Natural killer cell treated with Interleukin-12 subunit alpha and Interleukin-12 subunit beta and Interleukin-15 and Interleukin-18, amount 100 ng/mL, for 72 hours (primary cell): ENCODE measurements around the gene TOB1. TPM values are rescaled to one million over a fixed set of nuclear protein-coding genes. Genes with fewer than 3 reads are reported as not detected.

Experiments
- ATAC-seq, 2 donors: fragments of 150-1000 bp; cut with Tn5 transposase in 1 of 2; sonication (Bioruptor Pico), chemical (Tn5 transposase) in 1 of 2; 2 replicates each; pipeline ENCODE4 v1.10.0; 2021
- DNase-seq: peaks from one replicate; pipeline ENCODE4 v3.0.0; 2022; ENCODE audit warnings: low spot score
- H3K27ac Mint-ChIP-seq, 2 donors: 1 replicate in 1 of 2; 2 replicates in 1 of 2; pipeline ENCODE4 v1.8.0; 2022; ENCODE audit warnings: mixed read lengths in 2 of 2, mild to moderate bottlenecking in 1 of 2, moderate library complexity in 1 of 2
- H3K27me3 Mint-ChIP-seq, 2 donors: 1 replicate in 1 of 2; 2 replicates in 1 of 2; pipeline ENCODE4 v1.8.0; 2022; ENCODE audit warnings: mixed read lengths in 2 of 2
- H3K36me3 Mint-ChIP-seq: one replicate; pipeline ENCODE4 v1.8.0; 2022; ENCODE audit warnings: mixed read lengths
- H3K4me1 Mint-ChIP-seq, 2 donors: 1 replicate in 1 of 2; 2 replicates in 1 of 2; pipeline ENCODE4 v1.8.0; 2022; ENCODE audit warnings: low read depth in 2 of 2, mixed read lengths in 2 of 2, mild to moderate bottlenecking in 1 of 2
- H3K4me3 Mint-ChIP-seq: one replicate; pipeline ENCODE4 v1.8.0; 2022; ENCODE audit warnings: mixed read lengths
- H3K9me3 Mint-ChIP-seq: 2 replicates; pipeline ENCODE4 v1.8.0; 2022; ENCODE audit warnings: mixed read lengths
- total RNA-seq, 2 donors: library from RNA; stranded (reverse); gene quantifications; one replicate each; pipeline ENCODE4 v1.2.3, GENCODE V29; 2022

The TOB1 gene
- total RNA-seq, 2 donors from 2014 or later = 12.1 to 30.7 TPM

- ATAC-seq (no peak), DNase-seq (no peak)
- Mint-ChIP-seq H3K27ac (no peak overlapping the region), H3K4me1 (peaks cover 10 to 15% of the 10 kb centered on the region in 2 donors), H3K27me3 (peaks cover 0 to 12% of the 10 kb centered on the region in 2 donors), H3K36me3 (no peaks in the 10 kb centered on the region), H3K4me3 (no peak overlapping the region), H3K9me3 (no peaks in the 10 kb centered on the region)
Measured at GRCh38 chr17:50856431-50856830, 9.7 kb downstream of the TOB1 start.

- ATAC-seq (no peak), DNase-seq (no peak)
- no peak overlapping the region for H3K27ac Mint-ChIP-seq
- H3K4me3 Mint-ChIP-seq = no peak overlapping the region
- peaks cover 10 to 15% of the 10 kb centered on the region in 2 donors for H3K4me1 Mint-ChIP-seq
- no peaks in the 10 kb centered on the region for H3K9me3 Mint-ChIP-seq
- peaks cover 0 to 12% of the 10 kb centered on the region in 2 donors for H3K27me3 Mint-ChIP-seq
- H3K36me3 Mint-ChIP-seq = no peaks in the 10 kb centered on the region
Measured at GRCh38 chr17:50855708-50856330, 10.3 kb downstream of the TOB1 start.

GRCh38 chr17:50853781-50854180, 12.4 kb downstream of the TOB1 start:
- no peak for DNase-seq
- H3K36me3 Mint-ChIP-seq = no peaks in the 10 kb centered on the region
- no peaks in the 10 kb centered on the region for H3K9me3 Mint-ChIP-seq
- no peak overlapping the region for H3K27ac Mint-ChIP-seq
- peaks cover 0 to 12% of the 10 kb centered on the region in 2 donors for H3K27me3 Mint-ChIP-seq
- peaks cover 10 to 15% of the 10 kb centered on the region in 2 donors for H3K4me1 Mint-ChIP-seq
- no peak for ATAC-seq
- no peak overlapping the region for H3K4me3 Mint-ChIP-seq

- Mint-ChIP-seq H3K4me3 (peak overlapping the region; percentile 71), H3K4me1 (peaks cover 10 to 15% of the 10 kb centered on the region in 2 donors), H3K9me3 (no peaks in the 10 kb centered on the region), H3K27me3 (peaks cover 0 to 9% of the 10 kb centered on the region in 2 donors), H3K27ac (peak overlapping the region; percentile 78 to 85), H3K36me3 (no peaks in the 10 kb centered on the region)
- DNase-seq (no peak), ATAC-seq (no peak)
Measured at GRCh38 chr17:50853015-50853615, 13.0 kb downstream of the TOB1 start.

GRCh38 chr17:50850640-50851039, 15.5 kb downstream of the TOB1 start:
- no peak overlapping the region for H3K4me3 Mint-ChIP-seq
- ATAC-seq (no peak), DNase-seq (no peak)
- peaks cover 0 to 5% of the 10 kb centered on the region in 2 donors for H3K27me3 Mint-ChIP-seq
- H3K4me1 Mint-ChIP-seq = peaks cover 10 to 15% of the 10 kb centered on the region in 2 donors
- no peaks in the 10 kb centered on the region for H3K36me3 Mint-ChIP-seq
- H3K9me3 Mint-ChIP-seq = no peaks in the 10 kb centered on the region
- H3K27ac Mint-ChIP-seq = no peak overlapping the region

GRCh38 chr17:50848711-50849110, 17.4 kb downstream of the TOB1 start:
- H3K27me3 Mint-ChIP-seq = peaks cover 0 to 5% of the 10 kb centered on the region in 2 donors
- H3K4me1 Mint-ChIP-seq = peaks cover 10 to 15% of the 10 kb centered on the region in 2 donors
- no peaks in the 10 kb centered on the region for H3K36me3 Mint-ChIP-seq
- no peak overlapping the region for H3K4me3 Mint-ChIP-seq
- H3K9me3 Mint-ChIP-seq = no peaks in the 10 kb centered on the region
- H3K27ac Mint-ChIP-seq = no peak overlapping the region
- no peak for DNase-seq
- ATAC-seq = no peak

- DNase-seq (no peak), ATAC-seq (no peak)
- Mint-ChIP-seq H3K27me3 (peaks cover 0 to 5% of the 10 kb centered on the region in 2 donors), H3K4me3 (no peak overlapping the region), H3K36me3 (no peaks in the 10 kb centered on the region), H3K27ac (no peak overlapping the region), H3K9me3 (no peaks in the 10 kb centered on the region), H3K4me1 (peaks cover 10 to 15% of the 10 kb centered on the region in 2 donors)
Measured at GRCh38 chr17:50848039-50848438, 18.1 kb downstream of the TOB1 start.

GRCh38 chr17:50847566-50847965, 18.6 kb downstream of the TOB1 start:
- no peak for DNase-seq
- H3K27ac Mint-ChIP-seq = no peak overlapping the region
- no peaks in the 10 kb centered on the region for H3K36me3 Mint-ChIP-seq
- no peak overlapping the region for H3K4me3 Mint-ChIP-seq
- peaks cover 7 to 11% of the 10 kb centered on the region in 2 donors for H3K4me1 Mint-ChIP-seq
- H3K27me3 Mint-ChIP-seq = peaks cover 0 to under 1% of the 10 kb centered on the region in 2 donors
- no peak for ATAC-seq
- H3K9me3 Mint-ChIP-seq = no peaks in the 10 kb centered on the region

GRCh38 chr17:50845240-50846147, 20.7 kb downstream of the TOB1 start:
- no peak overlapping the region for H3K27ac Mint-ChIP-seq
- ATAC-seq (no peak), DNase-seq (no peak)
- H3K4me1 Mint-ChIP-seq = no peaks in the 10 kb centered on the region
- H3K27me3 Mint-ChIP-seq = no peaks in the 10 kb centered on the region
- H3K9me3 Mint-ChIP-seq = no peaks in the 10 kb centered on the region
- no peak overlapping the region for H3K4me3 Mint-ChIP-seq
- H3K36me3 Mint-ChIP-seq = no peaks in the 10 kb centered on the region

- H3K27me3 Mint-ChIP-seq = no peaks in the 10 kb centered on the region
- no peak overlapping the region for H3K4me3 Mint-ChIP-seq
- H3K4me1 Mint-ChIP-seq = no peaks in the 10 kb centered on the region
- DNase-seq (no peak), ATAC-seq (peak in 1 of 2 donors; percentile 30)
- H3K27ac Mint-ChIP-seq = no peak overlapping the region
- H3K9me3 Mint-ChIP-seq = no peaks in the 10 kb centered on the region
- H3K36me3 Mint-ChIP-seq = no peaks in the 10 kb centered on the region
Measured at GRCh38 chr17:50844117-50844700, 21.9 kb downstream of the TOB1 start.

- Mint-ChIP-seq H3K4me3 (no peak overlapping the region), H3K9me3 (no peaks in the 10 kb centered on the region), H3K36me3 (no peaks in the 10 kb centered on the region), H3K27me3 (no peaks in the 10 kb centered on the region), H3K4me1 (no peaks in the 10 kb centered on the region), H3K27ac (no peak overlapping the region)
- DNase-seq (no peak), ATAC-seq (no peak)
Measured at GRCh38 chr17:50843150-50843905, 22.8 kb downstream of the TOB1 start.

GRCh38 chr17:50842506-50843149, 23.5 kb downstream of the TOB1 start:
- no peak for DNase-seq
- Mint-ChIP-seq H3K4me3 (no peak overlapping the region), H3K27ac (no peak overlapping the region), H3K36me3 (no peaks in the 10 kb centered on the region), H3K9me3 (no peaks in the 10 kb centered on the region), H3K4me1 (no peaks in the 10 kb centered on the region), H3K27me3 (no peaks in the 10 kb centered on the region)
- no peak for ATAC-seq

- Mint-ChIP-seq H3K36me3 (no peaks in the 10 kb centered on the region), H3K27me3 (no peaks in the 10 kb centered on the region), H3K9me3 (no peaks in the 10 kb centered on the region), H3K4me3 (no peak overlapping the region), H3K4me1 (no peaks in the 10 kb centered on the region), H3K27ac (no peak overlapping the region)
- ATAC-seq (no peak), DNase-seq (no peak)
Measured at GRCh38 chr17:50841949-50842354, 24.2 kb downstream of the TOB1 start.
